C4-2B (cell line): Measurements from ENCODE around the gene SLC6A12.
"Not testable (repeated sequence)": the region's sequence is repeated elsewhere in the genome, so short reads cannot be mapped to it uniquely, and the experiment has no call there.

Experiments
- H3K27ac ChIP-seq: fragments of 450-650 bp; 2 replicates; pipeline ENCODE4 v1.5.1; 2017
- ZFX ChIP-seq: fragments of 450-650 bp; IDR thresholded peaks from 2 replicates; pipeline ENCODE4 v1.6.1; 2017
- TF ChIP-seq, protein P1 (sequence below): fragments of 450-650 bp; conservative IDR thresholded peaks from 2 replicates; pipeline ENCODE4 v1.5.1; 2017; ENCODE audit warnings: mild to moderate bottlenecking

SLC6A12 gene

DNA sequence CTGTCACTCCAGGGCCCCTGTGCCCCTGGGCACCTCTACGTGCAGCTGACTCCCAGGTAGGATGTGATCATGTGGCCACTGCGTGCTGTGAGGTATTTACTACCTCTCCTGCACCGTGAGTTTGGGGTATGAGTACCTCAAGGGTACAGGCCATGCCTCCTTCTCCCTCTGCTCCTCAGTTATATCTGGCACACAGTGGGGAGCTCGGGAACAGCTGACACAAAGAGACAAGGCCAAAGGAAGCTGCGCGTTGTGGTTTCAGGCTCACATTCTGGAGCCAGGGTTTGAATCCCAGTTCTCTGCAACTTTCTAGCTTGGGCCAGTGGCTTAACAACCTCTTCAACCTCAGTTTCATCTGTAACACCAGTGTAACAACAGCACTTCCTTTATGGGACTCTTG, 7.8 kb upstream of the SLC6A12 start:
- TF ChIP-seq, protein P1, sequence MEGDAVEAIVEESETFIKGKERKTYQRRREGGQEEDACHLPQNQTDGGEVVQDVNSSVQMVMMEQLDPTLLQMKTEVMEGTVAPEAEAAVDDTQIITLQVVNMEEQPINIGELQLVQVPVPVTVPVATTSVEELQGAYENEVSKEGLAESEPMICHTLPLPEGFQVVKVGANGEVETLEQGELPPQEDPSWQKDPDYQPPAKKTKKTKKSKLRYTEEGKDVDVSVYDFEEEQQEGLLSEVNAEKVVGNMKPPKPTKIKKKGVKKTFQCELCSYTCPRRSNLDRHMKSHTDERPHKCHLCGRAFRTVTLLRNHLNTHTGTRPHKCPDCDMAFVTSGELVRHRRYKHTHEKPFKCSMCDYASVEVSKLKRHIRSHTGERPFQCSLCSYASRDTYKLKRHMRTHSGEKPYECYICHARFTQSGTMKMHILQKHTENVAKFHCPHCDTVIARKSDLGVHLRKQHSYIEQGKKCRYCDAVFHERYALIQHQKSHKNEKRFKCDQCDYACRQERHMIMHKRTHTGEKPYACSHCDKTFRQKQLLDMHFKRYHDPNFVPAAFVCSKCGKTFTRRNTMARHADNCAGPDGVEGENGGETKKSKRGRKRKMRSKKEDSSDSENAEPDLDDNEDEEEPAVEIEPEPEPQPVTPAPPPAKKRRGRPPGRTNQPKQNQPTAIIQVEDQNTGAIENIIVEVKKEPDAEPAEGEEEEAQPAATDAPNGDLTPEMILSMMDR = no peak
- TF ChIP-seq ZFX = no peak
- H3K27ac ChIP-seq = no peak overlapping the region

DNA sequence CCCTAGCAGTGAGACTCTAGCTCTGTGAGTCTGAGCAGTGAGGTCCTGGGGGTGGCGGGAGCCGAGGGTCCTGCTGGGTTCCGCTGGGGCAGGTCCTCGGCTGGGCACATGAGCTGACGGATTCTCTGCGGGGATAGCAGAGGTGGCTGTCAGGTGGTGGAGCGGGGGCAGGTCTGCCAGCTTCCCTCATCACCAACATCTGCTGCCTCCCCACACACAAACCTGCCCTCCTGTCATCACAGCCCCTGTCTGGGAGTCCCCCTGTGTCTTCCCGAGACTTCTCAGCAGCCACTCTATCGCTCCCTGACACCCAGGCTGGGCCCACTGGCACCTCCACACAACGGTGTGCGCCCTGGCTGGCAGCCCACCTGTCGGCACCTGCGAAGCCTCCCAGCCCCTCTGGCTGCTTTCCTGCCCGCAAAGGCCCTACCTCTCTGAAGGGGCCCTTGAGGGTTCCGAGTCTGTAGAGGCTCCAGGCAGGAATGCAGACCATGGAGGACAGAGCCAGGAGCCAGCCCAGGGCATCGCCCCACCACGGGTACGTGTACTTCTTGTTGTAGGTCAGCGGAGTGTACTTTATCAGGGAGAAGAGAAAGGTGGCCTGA, 7.1 kb upstream of the SLC6A12 start:
- no peak for TF ChIP-seq ZFX
- H3K27ac ChIP-seq = no peak overlapping the region

DNA sequence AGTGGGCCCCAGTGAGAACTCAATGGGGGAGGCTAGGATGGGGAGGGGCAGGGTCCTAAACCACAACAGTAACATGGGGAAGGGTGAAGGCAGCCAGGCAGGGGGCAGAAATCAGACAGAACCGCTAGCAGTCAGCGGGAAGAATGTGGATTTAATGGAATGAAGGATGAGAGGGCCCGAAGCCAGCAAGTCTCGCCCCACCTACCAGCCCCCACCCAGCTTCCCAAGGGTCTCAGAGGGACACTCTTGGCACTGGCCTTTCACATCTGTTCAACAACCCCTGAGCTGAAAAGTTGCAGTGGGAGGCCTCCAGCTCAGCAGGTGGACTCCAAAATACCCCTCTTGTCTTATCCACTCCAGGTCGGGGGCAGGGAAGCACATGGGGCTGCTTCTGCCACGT, 6.5 kb upstream of the SLC6A12 start:
- no peak overlapping the region for H3K27ac ChIP-seq
- TF ChIP-seq, protein P1 = no peak
- TF ChIP-seq ZFX = no peak

DNA sequence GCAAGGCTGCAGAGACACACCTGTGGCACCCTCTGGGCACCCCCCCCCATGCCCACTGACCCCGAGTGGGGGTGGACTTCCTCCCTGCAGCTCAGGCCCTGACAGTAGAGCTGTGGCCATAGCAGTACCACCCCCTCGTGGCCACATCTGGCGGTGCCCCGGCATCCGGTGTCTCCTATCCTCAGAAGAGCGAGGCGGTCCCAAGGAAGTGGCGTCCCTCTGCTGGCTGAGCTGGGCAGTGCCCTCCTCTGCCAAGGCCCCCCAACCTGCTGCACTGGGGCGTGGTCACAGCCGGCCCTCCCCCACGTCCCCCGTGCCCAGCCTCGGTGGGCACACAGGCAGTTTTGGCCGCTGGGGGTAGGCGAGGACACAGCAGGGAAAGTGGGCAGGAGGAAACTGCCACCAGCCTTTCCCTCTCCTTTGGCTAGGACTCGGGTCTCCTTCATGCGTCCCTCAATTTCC, 6.0 kb upstream of the SLC6A12 start:
- TF ChIP-seq, protein P1 = peak; percentile 89
- TF ChIP-seq ZFX = no peak
- no peak overlapping the region for H3K27ac ChIP-seq

DNA sequence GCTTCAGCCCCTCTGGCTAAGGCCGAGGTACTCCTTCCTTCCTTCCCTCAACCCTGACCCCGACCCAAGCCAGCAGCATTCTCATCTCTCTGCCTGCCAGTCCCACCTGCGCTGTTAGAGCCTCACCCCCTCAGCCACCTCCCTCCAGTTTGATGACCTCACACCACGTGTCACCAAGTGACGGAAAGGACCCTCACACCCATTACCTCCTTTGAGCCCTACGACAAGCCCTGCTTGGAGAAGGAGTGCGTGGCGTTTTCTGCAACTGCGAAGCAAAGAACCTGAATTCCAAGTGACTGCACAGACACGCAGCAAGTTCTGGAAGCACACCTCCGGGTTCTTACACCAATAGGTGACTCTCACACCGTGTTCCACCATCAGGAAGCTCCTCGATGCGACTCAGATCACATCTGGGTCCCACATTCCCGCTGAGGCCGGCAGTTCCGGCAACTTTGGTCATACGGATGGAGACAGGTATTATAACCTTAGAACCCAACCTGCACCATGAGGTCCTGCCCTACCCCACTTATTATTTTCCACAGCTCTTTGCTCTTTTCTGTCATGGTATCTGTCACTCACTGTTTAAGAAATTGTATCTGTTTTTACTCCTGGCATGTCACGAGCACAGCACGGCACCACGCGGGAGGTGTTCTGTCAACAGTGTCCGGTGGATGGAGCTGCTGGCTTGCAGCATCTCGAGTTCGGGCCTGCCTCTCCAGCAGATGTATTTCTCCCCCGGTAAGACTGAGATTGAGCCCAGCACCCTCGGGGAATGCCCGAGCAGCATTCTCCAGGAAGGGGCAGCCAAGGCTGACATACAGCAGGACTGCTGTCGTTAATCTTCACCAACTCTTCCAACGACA, 5.0 kb upstream of the SLC6A12 start:
- no peak for TF ChIP-seq ZFX
- H3K27ac ChIP-seq = no peak overlapping the region

DNA sequence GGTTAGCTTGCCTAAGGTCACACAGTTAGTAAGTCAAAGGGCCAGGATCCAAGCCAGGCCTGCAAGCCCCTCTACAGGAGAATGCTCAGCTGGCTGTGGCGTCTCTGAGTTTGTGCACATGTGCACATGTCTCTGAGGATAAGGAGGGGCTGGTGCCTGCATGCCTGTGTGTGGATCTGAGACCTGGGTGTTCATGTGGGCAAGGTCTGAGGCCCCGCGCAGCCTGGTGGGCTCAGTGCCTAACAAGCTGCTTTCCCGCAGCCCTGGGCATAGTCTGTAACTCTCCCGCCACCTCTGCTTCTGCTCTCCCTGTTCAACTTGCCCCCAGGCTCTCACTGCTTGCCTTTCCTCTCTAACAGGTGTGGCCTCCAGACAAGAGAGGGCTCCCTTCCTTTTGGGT, 4.3 kb upstream of the SLC6A12 start:
- TF ChIP-seq ZFX = no peak
- TF ChIP-seq, protein P1 = no peak
- H3K27ac ChIP-seq = no peak overlapping the region

DNA sequence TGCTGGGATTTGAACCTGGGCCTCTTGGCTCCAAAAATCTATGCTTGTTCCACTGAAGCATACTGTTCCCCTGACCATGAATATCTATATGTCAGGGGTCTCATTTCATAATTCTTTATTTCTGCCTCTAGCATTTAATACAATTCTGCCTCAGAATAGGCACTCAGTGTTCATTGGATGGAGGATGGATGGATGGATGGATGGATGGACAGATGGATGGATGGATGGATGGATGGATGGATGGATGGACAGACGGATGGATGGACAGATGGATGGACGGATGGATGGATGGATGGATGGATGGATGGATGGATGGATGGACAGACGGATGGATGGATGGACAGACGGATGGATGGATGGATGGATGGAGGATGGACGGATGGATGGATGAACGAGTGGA, 3.1 kb upstream of the SLC6A12 start:
- H3K27ac ChIP-seq = not testable (repeated sequence)

DNA sequence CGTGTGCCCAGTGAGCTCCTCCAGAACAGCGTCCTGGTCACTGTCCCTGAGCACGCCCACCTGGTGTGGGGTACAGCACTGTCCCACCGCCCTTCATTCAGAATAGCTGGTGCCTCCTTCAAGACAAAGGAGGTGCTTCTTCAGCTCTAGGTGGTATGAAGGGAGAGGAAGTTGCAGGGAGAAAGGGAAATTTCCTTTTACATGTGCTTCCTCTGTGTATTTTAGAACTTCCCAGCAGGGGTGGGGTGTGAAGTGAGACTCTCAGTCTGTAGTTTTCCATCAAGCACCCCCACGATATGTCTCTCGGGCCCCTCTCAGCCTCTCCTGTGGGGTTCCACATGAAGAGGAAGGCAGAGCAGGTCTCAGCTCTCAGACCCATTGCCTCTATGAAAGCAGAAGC, 1.2 kb upstream of the SLC6A12 start:
- TF ChIP-seq ZFX = no peak
- TF ChIP-seq, protein P1 = no peak
- no peak overlapping the region for H3K27ac ChIP-seq

DNA sequence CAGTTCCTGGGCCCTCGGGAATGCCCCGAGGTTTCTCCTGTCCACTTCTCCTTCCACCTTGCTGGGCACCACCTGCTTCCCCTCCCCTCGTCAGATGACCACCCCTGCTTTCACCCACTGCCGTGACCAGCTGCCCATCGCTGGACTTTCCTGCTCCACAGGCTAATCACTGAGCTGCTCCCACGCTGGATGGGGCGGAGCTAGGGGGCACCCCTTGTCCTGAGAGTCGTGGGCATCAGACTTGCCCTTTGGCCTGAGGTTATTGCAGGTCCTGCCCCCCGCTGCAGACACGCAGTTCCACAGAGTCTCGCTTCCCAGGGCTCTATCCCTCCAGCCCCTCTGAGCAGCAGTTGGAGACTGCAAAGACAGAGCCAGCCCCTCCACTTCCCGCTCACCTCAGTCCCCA, 427 bp downstream of the SLC6A12 start:
- no peak for TF ChIP-seq ZFX
- TF ChIP-seq, protein P1 = no peak
- no peak overlapping the region for H3K27ac ChIP-seq
